GM20000 (cell line): Measurements from ENCODE around the gene EIF4A3.

ENCODE experiments used
- DNase-seq: peaks from one replicate; pipeline ENCODE4 v3.0.0; 2012; ENCODE audit warnings: low spot score
- TF ChIP-seq, protein P1 (sequence below): IDR thresholded peaks from 2 replicates; pipeline ENCODE4 v1.5.1; 2012; ENCODE audit warnings: mild to moderate bottlenecking, control low read depth; ENCODE audit errors: extremely low read depth, missing control alignments

The EIF4A3 gene

DNA sequence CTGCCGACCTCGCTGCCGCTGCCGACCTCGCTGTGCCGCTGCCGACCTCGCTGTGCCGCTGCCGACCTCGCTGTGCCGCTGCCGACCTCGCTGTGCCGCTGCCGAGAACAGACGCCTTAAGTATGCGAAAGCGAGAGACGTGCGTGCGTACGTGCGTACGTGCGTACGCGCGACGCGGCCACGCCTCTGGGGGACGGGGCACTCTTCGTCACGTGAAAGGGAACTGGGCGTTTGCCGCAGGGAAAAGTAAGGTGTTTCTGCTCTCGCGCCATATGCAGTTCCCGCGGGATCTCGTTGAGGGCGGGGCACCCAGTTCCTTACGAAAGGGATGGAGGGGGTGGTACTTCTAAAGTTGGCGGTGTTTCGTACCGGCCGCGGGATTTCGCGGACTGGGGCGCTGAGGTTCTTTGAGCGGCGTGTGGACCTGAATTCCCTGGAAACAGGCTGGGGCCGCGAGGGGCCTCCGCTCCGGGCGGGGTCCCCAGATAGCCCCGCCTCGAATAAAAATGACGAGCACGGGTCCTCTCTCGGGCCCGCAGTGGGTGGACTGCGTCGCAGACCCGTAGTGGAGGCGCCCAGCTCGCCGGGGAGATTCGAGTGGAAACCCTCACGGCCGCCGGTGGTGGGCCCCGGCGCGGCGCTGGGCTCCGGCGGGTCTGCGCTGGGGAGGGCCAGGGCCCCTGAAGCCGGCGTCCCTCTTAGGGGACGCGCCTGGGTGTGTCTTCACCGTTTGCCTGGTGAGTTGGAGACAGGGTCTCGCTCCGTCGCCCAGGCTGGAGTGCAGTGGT, at the start of gene EIF4A3:
Gene EIF4A3, minus strand, starts transcription at position 94 of the 788 bp plus-strand sequence. CDS start 167 bp downstream, outside the sequence.
- DNase-seq = peak; percentile 100
- TF ChIP-seq, protein P1, sequence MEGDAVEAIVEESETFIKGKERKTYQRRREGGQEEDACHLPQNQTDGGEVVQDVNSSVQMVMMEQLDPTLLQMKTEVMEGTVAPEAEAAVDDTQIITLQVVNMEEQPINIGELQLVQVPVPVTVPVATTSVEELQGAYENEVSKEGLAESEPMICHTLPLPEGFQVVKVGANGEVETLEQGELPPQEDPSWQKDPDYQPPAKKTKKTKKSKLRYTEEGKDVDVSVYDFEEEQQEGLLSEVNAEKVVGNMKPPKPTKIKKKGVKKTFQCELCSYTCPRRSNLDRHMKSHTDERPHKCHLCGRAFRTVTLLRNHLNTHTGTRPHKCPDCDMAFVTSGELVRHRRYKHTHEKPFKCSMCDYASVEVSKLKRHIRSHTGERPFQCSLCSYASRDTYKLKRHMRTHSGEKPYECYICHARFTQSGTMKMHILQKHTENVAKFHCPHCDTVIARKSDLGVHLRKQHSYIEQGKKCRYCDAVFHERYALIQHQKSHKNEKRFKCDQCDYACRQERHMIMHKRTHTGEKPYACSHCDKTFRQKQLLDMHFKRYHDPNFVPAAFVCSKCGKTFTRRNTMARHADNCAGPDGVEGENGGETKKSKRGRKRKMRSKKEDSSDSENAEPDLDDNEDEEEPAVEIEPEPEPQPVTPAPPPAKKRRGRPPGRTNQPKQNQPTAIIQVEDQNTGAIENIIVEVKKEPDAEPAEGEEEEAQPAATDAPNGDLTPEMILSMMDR = no peak

DNA sequence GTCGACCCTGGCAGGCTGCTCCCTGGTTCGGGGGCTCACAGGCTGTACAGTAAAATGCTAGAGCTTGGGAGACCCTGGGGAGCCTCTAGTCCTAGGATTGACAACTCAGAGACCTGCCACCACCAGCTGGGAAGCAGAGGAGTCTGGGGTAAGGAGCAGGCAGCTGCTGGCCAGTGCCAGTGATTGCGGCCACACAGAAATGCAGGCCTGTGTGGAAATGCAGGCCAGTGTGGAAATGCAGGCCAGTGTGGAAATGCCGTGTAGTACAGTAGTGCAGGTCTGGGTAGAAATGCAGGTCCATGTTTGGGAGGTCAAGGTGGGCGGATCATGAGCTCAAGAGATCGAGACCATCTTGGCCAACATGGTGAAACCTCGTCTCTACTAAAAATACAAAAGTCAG, 49.7 kb upstream of the EIF4A3 start:
- no peak for DNase-seq
- TF ChIP-seq, protein P1 = no peak

DNA sequence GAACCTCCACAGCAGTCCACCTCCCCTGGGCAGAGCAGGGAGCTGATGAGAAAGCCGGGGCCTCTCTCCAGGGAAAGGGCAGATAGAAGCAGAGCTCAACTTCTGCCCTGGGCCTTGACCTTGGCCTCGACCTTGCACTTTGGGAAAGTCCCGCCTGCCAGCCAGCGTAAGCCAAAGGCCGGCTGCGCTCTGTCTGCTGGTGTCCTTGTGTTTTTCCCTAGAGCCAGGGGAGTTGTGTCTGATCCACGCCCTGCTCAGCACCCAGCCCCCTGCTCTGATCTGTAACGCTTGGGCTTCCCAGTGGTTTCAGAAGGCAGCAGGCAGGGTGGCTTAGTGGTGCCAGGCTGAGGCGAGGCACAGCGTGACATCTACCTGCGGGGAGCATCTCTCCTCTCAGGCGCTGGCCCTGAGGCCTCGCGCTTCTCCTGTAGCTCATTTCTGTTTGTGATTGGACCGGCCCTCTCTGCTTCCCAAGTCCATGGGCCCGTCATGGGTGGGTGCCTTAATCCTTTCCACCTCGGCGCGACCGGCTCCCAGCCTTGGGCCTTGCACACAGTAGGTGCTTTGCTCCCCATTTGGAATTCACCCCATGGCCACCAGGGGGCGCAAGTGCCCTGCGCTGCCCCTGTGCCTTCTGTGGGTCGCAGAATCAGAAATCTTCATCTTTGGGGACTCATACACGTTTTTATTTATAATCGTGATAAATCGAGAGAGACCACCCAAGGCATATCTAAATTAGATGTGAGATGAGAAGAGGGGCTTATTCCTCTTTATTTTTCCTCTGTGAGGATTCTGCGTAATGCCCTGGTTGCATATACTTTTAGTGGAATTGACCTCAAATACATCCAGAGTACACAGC, 49.0 kb upstream of the EIF4A3 start:
- peak; percentile 67 for DNase-seq
- TF ChIP-seq, protein P1 = peak; percentile 45

DNA sequence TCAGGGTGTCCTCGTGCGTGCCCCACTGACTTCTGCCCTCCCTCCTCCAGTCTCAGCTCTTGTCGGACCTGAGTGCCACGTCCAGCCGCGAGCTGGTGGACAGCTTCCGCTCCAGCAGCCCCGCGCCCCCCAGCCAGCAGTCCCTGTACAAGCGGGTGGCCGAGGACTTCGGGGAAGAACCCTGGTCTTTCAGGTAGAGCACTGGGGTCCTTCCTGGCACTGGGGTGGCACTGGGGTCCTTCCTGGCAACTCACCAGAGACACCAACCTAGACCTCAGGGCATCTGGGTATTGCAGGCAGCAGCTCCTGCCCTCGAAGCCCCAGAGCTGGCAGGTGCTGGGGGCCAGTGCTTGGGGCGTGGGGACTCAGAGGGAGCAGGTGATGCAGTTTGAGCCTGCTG, 48.2 kb upstream of the EIF4A3 start:
- DNase-seq = no peak

DNA sequence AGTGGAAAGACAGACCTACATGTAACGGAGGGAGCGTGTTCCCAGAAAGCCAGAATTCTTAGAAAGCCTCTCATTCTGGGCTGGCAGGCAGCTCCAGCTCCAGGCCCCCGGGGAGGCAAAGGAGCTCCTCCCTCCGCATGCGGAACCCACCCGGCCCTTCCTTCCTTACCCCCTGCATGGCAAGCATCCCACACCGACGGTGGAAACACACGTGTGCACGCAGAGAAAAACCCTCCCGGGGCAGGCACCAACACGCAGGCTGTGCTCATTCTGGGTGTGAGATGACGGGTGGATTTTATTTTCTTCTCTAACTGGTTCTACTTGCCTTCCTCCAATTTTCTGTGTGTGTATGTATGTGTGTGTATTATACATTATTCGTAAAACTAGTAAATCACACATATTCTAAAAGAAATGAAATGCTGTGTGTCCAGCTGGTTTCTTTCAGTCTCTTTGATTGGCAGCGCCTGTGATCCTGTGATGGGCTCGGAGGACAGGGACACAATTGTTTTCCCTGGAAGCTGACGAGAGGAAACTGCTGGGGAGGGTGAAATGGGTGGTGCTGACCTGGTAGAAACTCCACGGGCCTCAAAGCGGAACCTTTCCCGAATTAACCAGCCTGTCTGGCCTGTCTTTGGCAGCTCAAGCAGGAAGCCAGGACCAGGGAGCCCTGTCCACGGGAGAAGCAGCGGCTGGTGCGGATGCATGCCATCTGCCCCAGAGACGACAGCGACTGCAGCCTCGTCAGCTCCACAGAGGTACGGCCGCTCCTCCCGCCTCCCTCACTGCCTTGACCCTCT, 45.1 kb upstream of the EIF4A3 start:
- TF ChIP-seq, protein P1 = no peak

More for the DNA sequence above, 48.2 kb upstream of the EIF4A3 start:
- TF ChIP-seq, protein P1 = no peak

DNA sequence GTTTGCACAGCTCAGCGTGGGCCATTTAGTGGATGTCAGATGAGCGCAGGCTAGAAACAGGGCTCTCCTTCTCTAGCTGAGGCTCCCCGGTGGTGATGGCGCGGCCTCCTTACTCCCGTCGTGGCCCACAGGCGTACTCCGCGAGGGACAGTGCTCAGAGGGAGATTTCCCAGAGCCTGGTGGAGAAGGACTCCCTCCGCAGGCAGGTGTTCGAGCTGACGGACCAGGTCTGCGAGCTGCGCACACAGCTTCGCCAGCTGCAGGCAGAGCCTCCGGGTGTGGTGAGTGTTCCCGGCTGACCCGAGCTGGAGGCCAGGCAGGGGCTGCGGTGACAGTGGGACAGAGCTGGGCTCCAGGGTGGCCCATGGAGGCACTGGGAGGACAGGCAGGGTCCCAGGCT, 44.3 kb upstream of the EIF4A3 start:
- DNase-seq = no peak
- TF ChIP-seq, protein P1 = no peak

More for the DNA sequence above, 45.1 kb upstream of the EIF4A3 start:
- DNase-seq = no peak

DNA sequence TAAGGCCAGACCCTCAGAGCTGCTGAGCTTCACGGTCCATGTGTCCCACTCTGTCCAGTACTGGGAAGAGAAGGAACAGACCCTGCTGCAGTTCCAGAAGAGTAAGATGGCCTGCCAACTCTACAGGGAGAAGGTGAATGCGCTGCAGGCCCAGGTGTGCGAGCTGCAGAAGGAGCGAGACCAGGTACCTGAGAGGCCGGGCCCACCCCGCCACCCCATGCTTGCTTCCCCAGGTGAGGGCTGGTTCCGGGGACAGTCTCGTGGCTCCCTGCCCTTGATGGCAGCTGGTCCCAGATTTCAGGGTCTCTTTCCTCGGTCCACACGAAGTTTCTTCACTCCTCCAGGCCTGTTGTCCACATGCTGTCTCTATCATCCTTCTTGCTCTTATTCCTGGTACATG, 43.8 kb upstream of the EIF4A3 start:
- TF ChIP-seq, protein P1 = no peak
- DNase-seq = no peak
